Erythroblast (primary cell): Measurements from ENCODE around the gene CHMP4A.

ENCODE experiments used
- GATA1 ChIP-seq: IDR thresholded peaks from 2 replicates; pipeline ENCODE4 v1.6.1; 2011; ENCODE audit warnings: low read depth, mild to moderate bottlenecking, control low read depth, low read length, moderate library complexity
- POLR2A ChIP-seq: IDR thresholded peaks from 2 replicates; pipeline ENCODE4 v1.6.1; 2011; ENCODE audit warnings: mild to moderate bottlenecking, low read length

DNA sequence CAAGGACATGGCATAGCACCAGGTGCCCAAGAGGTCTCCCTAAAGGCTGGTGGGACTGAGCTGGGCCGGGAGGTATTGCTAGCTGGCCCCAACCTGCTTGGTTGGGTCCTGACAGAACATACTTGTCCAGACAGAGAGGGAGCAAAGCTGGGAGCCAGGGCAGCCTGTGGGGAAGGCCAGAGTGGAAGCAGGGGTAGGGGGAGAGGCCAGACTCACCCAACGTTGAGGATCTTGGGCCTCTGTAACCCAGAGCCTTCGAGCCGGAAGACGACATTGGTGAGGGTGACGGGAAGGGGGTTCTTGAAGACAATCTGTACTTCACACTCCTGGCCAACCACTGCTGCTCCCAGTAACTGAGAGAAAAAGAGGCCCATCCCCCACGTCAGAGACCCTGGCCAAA lies 40.6 kb upstream of the CHMP4A start:
- TF ChIP-seq POLR2A (no peak), GATA1 (no peak)
